SKM-1 treated with dmso at 0.1 percent for 144 hours (cell line): Measurements from ENCODE around the gene GSTA3.
"Not testable (repeated sequence)": the region's sequence is repeated elsewhere in the genome, so short reads cannot be mapped to it uniquely, and the experiment has no call there.

Source experiments
- DNase-seq: peaks from one replicate; lab custom pipeline; 2025; ENCODE audit not compliant: unreplicated experiment; lab: John Stamatoyannopoulos, UW

GSTA3 gene

DNA sequence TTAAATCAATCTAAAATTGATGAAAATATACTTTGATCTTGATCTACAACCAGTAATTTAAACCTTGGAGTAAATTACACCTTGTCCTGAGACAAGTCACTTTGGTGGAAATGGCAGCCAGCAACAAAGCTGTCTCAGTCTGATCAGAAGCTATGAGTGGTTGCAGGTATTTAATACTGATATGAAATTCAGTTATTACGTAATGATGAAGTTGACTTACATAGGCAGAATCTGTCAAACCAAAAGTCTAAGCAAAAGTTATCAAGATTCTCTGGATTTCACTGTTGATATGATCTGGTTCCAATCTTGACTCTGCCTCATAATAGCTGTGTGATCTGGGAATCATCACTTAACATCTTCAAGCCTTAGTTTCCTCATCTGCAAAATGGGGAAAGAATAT is 41.3 kb downstream of the GSTA3 start:
- no peak for DNase-seq

DNA sequence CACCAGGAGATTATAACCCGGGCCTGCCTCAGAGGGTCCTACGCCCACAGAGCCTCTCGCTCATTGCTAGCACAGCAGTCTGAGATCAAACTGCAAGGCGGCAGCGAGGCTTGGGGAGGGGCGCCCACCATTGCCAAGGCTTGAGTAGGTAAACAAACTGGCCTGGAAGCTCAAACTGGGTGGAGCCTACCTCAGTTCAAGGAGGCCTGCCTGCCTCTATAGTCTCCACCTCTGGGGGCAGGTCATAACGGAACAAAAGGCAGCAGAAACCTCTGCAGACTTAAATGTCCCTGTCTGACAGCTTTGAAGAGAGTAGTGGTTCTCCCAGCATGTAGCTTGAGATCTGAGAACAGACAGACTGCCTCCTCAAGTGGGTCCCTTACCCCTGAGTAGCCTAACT is 48.3 kb downstream of the GSTA3 start:
- DNase-seq = not testable (repeated sequence)

DNA sequence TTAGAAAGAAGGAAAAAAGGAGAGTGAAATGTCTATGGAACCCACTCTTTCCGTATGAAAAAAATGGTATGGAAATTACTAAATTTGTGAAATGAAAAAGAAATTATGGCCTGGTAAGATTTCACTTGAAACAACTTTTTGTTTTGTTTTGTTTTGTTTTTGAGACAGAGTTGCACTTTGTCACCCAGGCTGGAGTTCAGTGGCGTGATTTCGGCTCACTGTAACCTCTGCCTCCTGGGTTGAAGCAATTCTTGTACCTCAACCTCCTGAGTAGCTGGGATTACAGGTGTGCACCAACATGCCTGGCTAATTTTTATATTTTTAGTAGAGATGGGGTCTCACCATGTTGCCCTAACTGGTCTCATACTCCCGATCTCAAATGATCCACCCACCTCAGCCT is 51.1 kb downstream of the GSTA3 start:
- DNase-seq = no peak

DNA sequence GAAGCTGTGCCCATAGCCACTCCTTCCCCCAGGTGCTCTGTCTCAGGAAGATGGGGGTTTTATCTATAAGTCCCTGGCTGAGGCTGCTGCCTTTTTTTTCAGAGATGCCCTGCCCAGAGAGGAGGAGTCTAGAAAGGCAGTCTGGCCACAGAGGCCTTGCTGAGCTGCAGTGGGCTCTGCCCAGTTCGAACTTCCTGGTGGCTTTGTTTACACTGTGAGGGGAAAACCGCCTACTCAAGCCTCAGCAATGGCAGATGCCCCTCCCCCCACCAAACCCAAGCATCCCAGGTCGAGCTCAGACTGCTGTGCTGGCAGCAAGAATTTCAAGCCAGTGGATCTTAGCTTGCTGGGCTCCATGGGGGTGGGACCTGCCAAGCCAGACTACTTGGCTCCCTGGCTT is 53.4 kb downstream of the GSTA3 start:
- DNase-seq = not testable (repeated sequence)

DNA sequence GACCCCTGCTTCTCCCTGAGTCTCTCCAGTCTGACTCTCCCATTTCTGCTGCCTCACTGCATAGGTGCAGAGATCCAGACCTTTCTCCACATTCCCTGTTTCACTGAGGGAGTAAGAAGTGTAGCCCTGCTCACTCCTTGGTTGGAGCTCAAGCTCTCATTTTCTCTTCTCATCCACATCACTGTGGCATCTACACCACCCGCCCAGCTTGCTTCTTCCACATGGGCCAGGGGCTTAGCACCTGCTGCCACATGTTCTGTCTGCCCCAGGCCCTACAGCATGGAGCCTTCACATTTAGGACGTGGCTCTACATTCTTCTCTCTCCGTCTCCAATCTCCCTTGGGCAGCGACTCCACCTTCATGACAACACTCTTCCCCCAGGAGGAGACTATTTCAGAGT is 60.4 kb downstream of the GSTA3 start:
- DNase-seq = no peak
